ENCODE results near the gene KMT2E. TPM values are rescaled to one million over a fixed set of nuclear protein-coding genes. Genes with fewer than 3 reads are reported as not detected.

The KMT2E gene
- total and polyA plus RNA-seq, 2 donors (not counting 3 experiments of a cell fraction or from before 2014, with no cell fraction given): 19.0 to 74.8 TPM

GRCh38 chr7:105017657-105018365 is 3.8 kb downstream of the KMT2E start:
- Histone ChIP-seq H3K79me2 (ENCODE audit: control insufficient read depth, insufficient read depth, low read length) (peaks cover 87% of the 10 kb centered on the region), H3K4me2 (ENCODE audit: insufficient read depth, low read length) (peak overlapping the region; percentile 95), H3K4me1 (ENCODE audit: control insufficient read depth, extremely low read depth, insufficient read depth, low read length) (peaks cover 30% of the 10 kb centered on the region), H3K9ac (replicated peaks; ENCODE audit: extremely low read depth, insufficient read depth, low read length) (peak overlapping the region; percentile 3), H2AFZ (ENCODE audit: low read depth, low read length) (no peak overlapping the region), H3K4me3 (replicated peaks in 1 of 3; ENCODE audit: insufficient read depth in 1 of 3, low read depth in 1 of 3, low read length in 3 of 3) (peak overlapping the region; percentile 7 to 99 (median 17)), H3K9me3 (replicated peaks; ENCODE audit: control insufficient read depth, insufficient read depth, low read length) (no peaks in the 10 kb centered on the region), H3K9me1 (replicated peaks; ENCODE audit: control insufficient read depth, extremely low read depth, insufficient read depth, low read length) (no peaks in the 10 kb centered on the region), H3K27ac (ENCODE audit: insufficient read depth, low read depth, low read length) (no peak overlapping the region), H3K36me3 (ENCODE audit: control insufficient read depth in 2 of 2, extremely low read depth in 1 of 2, insufficient read depth in 2 of 2, low read length in 2 of 2) (no peaks in the 10 kb centered on the region), H3K27me3 (ENCODE audit: control insufficient read depth in 2 of 2, insufficient read depth in 2 of 2, low read length in 2 of 2) (no peaks in the 10 kb centered on the region), H4K20me1 (replicated peaks; ENCODE audit: control insufficient read depth, extremely low read depth, insufficient read depth, low read length) (peaks cover 14% of the 10 kb centered on the region)
- FAIRE-seq: peak; percentile 37
- BruUV-seq (replicated peaks): no TSS peak
- intact Hi-C loops (cut with micrococcal nuclease) (loop anchor here (5.0 kb wide), 2 partner anchors 44 to 79 kb away; no protein-coding TSS in a partner anchor), dilution Hi-C loops (cut with MboI; ENCODE audit: extremely low pct_ligation_motif_present, low sequenced_read_pairs) (no loop called here)
- ChIA-PET CTCF (interaction anchor here (1.3 to 2.6 kb wide), 8 partner anchors 9 to 95 kb away, joined by 3 to 10 read pairs (median 4); no protein-coding TSS in a partner anchor), POLR2A (interaction anchor here (1.3 kb wide), 1 partner anchor 73 kb away, joined by 3 read pairs; no protein-coding TSS in a partner anchor)
- TF ChIP-seq CTCF (IDR thresholded peaks at IDR 0.05; ENCODE audit: extremely low read depth in 1 of 2, insufficient read depth in 1 of 2, low read depth in 1 of 2, low read length in 2 of 2): no peak
- no peak for TF ChIP-seq POLR2AphosphoS5 (IDR thresholded peaks at IDR 0.05; ENCODE audit: insufficient read depth, low read depth, low read length)
- TF ChIP-seq MYC (IDR thresholded peaks at IDR 0.05; ENCODE audit: low read depth, low read length): no peak
- no peak for TF ChIP-seq MAX (IDR thresholded peaks at IDR 0.05; ENCODE audit: insufficient read depth, insufficient read length)
- no peak for TF ChIP-seq FOS (IDR thresholded peaks at IDR 0.05; ENCODE audit: borderline replicate concordance, insufficient read depth, low read length)
- no peak for TF ChIP-seq EZH2 (IDR thresholded peaks at IDR 0.05; ENCODE audit: borderline replicate concordance, low read depth, low read length, severe bottlenecking)
- TF ChIP-seq GATA2 (IDR thresholded peaks at IDR 0.05; ENCODE audit: insufficient read depth, insufficient read length, low read depth, low read length): no peak
- no peak for TF ChIP-seq POLR2A (IDR thresholded peaks at IDR 0.05; ENCODE audit: low read depth, low read length)
- TF ChIP-seq JUN (IDR thresholded peaks at IDR 0.05; ENCODE audit: borderline replicate concordance, insufficient read depth, insufficient read length, low read depth): no peak
- DNase-seq (ENCODE audit: low read depth, low spot score): peak; percentile 57

Measured in endothelial cell of umbilical vein (primary cell).